Stomach (tissue), 9 donors: ENCODE data around the gene CAMSAP2. TPM values are rescaled to one million over a fixed set of nuclear protein-coding genes. Genes with fewer than 3 reads are reported as not detected.
A peak's percentile ranks its signal among the peaks of the same experiment; 100 is the strongest.
"Not testable (repeated sequence)": the region's sequence is repeated elsewhere in the genome, so short reads cannot be mapped to it uniquely, and the experiment has no call there.

Source experiments
- DNase-seq, 2 donors: peaks; one replicate each; pipeline versions ENCODE4 v3.0.0 to v3.0.0-alpha.2; 2013 to 2019
- H3K27ac ChIP-seq, 5 donors: fragments of 200-600 bp in 4 of 5; sonication (generic) in 4 of 5; one replicate each; pipeline ENCODE4 v1.5.1; 2013 to 2019; ENCODE audit warnings: mild to moderate bottlenecking in 1 of 5, moderate library complexity in 1 of 5
- H3K27me3 ChIP-seq, 3 donors: fragments of 200-600 bp; sonication (generic); one replicate each; pipeline ENCODE4 v1.5.1; 2017 to 2019; ENCODE audit warnings: mixed run types in 1 of 3
- H3K36me3 ChIP-seq, 4 donors: fragments of 200-600 bp; sonication (generic); 1 replicate in 3 of 4; 2 replicates in 1 of 4; pipeline ENCODE4 v1.5.1; 2016 to 2019
- H3K4me1 ChIP-seq, 4 donors: fragments of 200-600 bp; sonication (generic); one replicate each; pipeline ENCODE4 v1.5.1; 2016 to 2019
- H3K4me3 ChIP-seq, 4 donors: fragments of 200-600 bp; sonication (generic) in 3 of 4; one replicate each; pipeline ENCODE4 v1.5.1; 2016 to 2019; ENCODE audit warnings: mild to moderate bottlenecking in 1 of 4
- H3K9me3 ChIP-seq, 4 donors: fragments of 200-600 bp; sonication (generic); one replicate each; pipeline ENCODE4 v1.5.1; 2016 to 2019
- EP300 ChIP-seq: sonication (generic); formaldehyde crosslinking; IDR thresholded peaks from one replicate; pipeline ENCODE4 v1.6.1; 2017; ENCODE audit warnings: antibody characterized with exemption
- POLR2A ChIP-seq, 4 donors: fragments of 450-650 bp; IDR thresholded peaks; one replicate each; pipeline ENCODE4 v1.6.1; 2016; ENCODE audit warnings: antibody characterized with exemption in 4 of 4, control low read depth in 2 of 4, mild to moderate bottlenecking in 1 of 4, moderate library complexity in 1 of 4
- POLR2AphosphoS5 ChIP-seq, 3 donors: sonication (generic); formaldehyde crosslinking; IDR thresholded peaks; one replicate each; pipeline ENCODE4 v1.6.1; 2016; ENCODE audit warnings: antibody characterized with exemption in 3 of 3
- WGBS, 5 donors: extraction: QIAGEN DNeasy Blood & Tissue Kit in 3 of 5; methylation state at CpG; one replicate each; pipeline versions ENCODE4 v1.1.5 to v1.1.7; 2013 to 2018; 5-methylcytosine and 5-hydroxymethylcytosine counted together
- intact Hi-C: fragments of 100-400 bp; cut with DNase I; formaldehyde crosslinking; loops from one replicate; pipeline ENCODE4 v1.15.1; 2023; ENCODE audit warnings: low total_unique reads
- polyA plus RNA-seq, 3 donors: library from polyadenylated mRNA; stranded (reverse); fragments of 200-250 nt; gene quantifications; one replicate each; pipeline ENCODE4 v1.2.3, GENCODE V29; 2013
- total RNA-seq, 5 donors: library from RNA; depleted of rRNA; stranded (reverse); fragments of >200 nt; gene quantifications; one replicate each; pipeline versions ENCODE4 v1.1.0 to v1.2.3, GENCODE V29; 2014 to 2016
- TF ChIP-seq, protein P1 (sequence below), 7 experiments: fragments of 450-650 bp in 4 of 7; fragments of 200-600 bp in 3 of 7; sonication (generic) in 3 of 7; IDR thresholded peaks; one replicate each; pipeline ENCODE4 v1.5.1; 2016 to 2019; ENCODE audit warnings: antibody characterized with exemption in 7 of 7, control low read depth in 2 of 7, mild to moderate bottlenecking in 1 of 7
- donor health status: healthy with polysubstance abuse.
- donor health status: Bipolar disorder and iron deficiency.
- donor health status: healthy.

CAMSAP2 gene
- total and polyA plus RNA-seq, 8 donors = 4.5 to 35.4 (median 7.5) TPM

- no peak for DNase-seq
Measured at GRCh38 chr1:200805719-200806118, 67.0 kb downstream of the CAMSAP2 start.

DNA sequence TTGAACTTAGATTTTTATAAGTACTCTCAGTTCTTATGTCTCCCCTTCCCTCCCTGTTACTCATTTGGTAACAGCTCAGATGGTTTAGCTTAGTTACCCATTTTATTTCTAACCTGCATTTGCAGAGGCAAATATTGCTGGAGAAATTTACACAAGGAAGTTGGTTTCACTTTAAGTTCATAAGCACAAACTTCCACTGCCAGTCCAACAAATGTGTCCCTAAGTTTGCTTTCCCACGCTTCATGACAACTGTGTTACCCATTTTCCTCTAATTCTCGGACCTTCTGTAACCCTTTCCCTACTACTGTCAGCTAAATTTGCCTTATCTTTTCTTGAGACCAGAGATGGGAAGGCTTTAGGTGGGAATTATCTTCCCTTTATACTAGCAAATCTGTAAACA lies 70.2 kb downstream of the CAMSAP2 start:
- intact Hi-C loops = loop anchor here (10.0 kb wide), 1 partner anchor 184 kb away; the partner anchor contains the start of gene KIF14
- peaks cover 0 to 27% (median 18%) of the 10 kb centered on the region in 4 donors for H3K36me3 ChIP-seq
- 33 to 66% (median 54%) methylated on average over 2 of the region's 2 CpGs for WGBS, 5 donors
- H3K4me3 ChIP-seq = no peak overlapping the region
- peaks cover 0 to 20% (median 3%) of the 10 kb centered on the region in 4 donors for H3K4me1 ChIP-seq
- peak in 1 of 2 donors; percentile 19 for DNase-seq
- TF ChIP-seq POLR2A (IDR thresholded peaks at IDR 0.05) = no peak
- no peak for TF ChIP-seq POLR2AphosphoS5 (IDR thresholded peaks at IDR 0.05)
- TF ChIP-seq, protein P1, sequence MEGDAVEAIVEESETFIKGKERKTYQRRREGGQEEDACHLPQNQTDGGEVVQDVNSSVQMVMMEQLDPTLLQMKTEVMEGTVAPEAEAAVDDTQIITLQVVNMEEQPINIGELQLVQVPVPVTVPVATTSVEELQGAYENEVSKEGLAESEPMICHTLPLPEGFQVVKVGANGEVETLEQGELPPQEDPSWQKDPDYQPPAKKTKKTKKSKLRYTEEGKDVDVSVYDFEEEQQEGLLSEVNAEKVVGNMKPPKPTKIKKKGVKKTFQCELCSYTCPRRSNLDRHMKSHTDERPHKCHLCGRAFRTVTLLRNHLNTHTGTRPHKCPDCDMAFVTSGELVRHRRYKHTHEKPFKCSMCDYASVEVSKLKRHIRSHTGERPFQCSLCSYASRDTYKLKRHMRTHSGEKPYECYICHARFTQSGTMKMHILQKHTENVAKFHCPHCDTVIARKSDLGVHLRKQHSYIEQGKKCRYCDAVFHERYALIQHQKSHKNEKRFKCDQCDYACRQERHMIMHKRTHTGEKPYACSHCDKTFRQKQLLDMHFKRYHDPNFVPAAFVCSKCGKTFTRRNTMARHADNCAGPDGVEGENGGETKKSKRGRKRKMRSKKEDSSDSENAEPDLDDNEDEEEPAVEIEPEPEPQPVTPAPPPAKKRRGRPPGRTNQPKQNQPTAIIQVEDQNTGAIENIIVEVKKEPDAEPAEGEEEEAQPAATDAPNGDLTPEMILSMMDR (IDR thresholded peaks at IDR 0.05) = no peak
- TF ChIP-seq EP300 = no peak
- H3K27me3 ChIP-seq = no peaks in the 10 kb centered on the region
- no peaks in the 10 kb centered on the region for H3K9me3 ChIP-seq
- H3K27ac ChIP-seq = no peak overlapping the region

More at GRCh38 chr1:200805719-200806118, 67.0 kb downstream of the CAMSAP2 start:
- Histone ChIP-seq H3K36me3 (peaks cover 0 to 27% (median 18%) of the 10 kb centered on the region in 4 donors), H3K27me3 (no peaks in the 10 kb centered on the region), H3K4me3 (no peak overlapping the region), H3K4me1 (peaks cover 0 to 21% (median 6%) of the 10 kb centered on the region in 4 donors), H3K27ac (no peak overlapping the region), H3K9me3 (no peaks in the 10 kb centered on the region)
- intact Hi-C loops = loop anchor here (10.0 kb wide), 1 partner anchor 181 kb away; the partner anchor contains the start of gene KIF14
- TF ChIP-seq EP300 (no peak), POLR2A (IDR thresholded peaks at IDR 0.05) (no peak), POLR2AphosphoS5 (IDR thresholded peaks at IDR 0.05) (no peak)
- TF ChIP-seq, protein P1 (IDR thresholded peaks at IDR 0.05) = no peak
- WGBS, 5 donors = 79 to 92% (median 83%) methylated on average over 3 of the region's 3 CpGs

- Histone ChIP-seq H3K4me3 (no peak overlapping the region), H3K4me1 (peaks cover 0 to 6% (median 2%) of the 10 kb centered on the region in 4 donors), H3K27ac (no peak overlapping the region), H3K9me3 (no peaks in the 10 kb centered on the region), H3K36me3 (peaks cover 7 to 36% (median 29%) of the 10 kb centered on the region in 4 donors), H3K27me3 (no peaks in the 10 kb centered on the region)
- DNase-seq = no peak
- WGBS, 5 donors = 45 to 72% (median 69%) methylated on average over 4 of the region's 4 CpGs
- intact Hi-C loops = no loop called here
- TF ChIP-seq EP300 (no peak), POLR2AphosphoS5 (IDR thresholded peaks at IDR 0.05) (no peak), POLR2A (IDR thresholded peaks at IDR 0.05) (no peak)
- TF ChIP-seq, protein P1 (IDR thresholded peaks at IDR 0.05) = no peak
Measured at GRCh38 chr1:200811704-200812103, 73.0 kb downstream of the CAMSAP2 start.

DNA sequence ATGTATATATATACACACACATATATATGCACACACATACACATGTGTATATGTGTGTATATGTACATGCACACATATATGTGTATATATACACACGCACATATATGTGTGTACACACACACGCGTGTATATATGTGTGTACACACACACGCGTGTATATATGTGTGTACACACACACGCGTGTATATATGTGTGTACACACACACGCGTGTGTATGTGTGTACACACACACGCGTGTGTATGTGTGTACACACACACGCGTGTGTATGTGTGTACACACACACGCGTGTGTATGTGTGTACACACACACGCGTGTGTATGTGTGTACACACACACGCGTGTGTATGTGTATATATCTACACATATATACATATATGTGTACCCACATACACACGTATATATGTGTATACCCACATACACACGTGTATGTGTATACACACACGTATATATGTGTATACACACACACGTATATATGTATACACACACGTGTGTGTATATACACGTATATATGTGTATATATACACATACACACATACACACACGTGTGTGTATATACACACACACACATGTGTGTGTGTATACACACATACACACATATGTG lies 78.0 kb downstream of the CAMSAP2 start:
- H3K4me1 ChIP-seq, intact Hi-C loops: not testable (repeated sequence)
- 89 to 94% (median 92%) methylated on average over 21 to 26 of the region's 26 CpGs for WGBS, 5 donors

DNA sequence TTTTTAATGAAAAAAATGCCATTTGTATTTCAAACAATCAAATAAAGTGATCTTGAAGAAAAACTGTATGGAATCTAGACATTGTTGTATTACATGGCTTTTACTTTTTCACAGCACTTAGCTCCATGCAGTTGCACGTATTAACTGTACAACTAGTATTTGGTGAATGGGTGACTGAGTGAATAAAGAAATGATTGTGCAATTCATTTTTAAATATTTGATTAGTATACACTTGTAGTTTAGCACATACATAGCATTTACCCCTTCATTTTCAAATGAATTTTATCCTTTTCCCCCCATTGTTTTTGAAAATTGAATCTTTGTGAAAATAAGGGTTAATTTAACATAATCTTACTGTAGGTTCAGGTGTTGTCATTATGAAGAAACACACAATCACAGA lies 79.6 kb downstream of the CAMSAP2 start:
- no peaks in the 10 kb centered on the region for H3K9me3 ChIP-seq
- intact Hi-C loops = no loop called here
- TF ChIP-seq POLR2AphosphoS5 (IDR thresholded peaks at IDR 0.05) = no peak
- TF ChIP-seq, protein P1 (IDR thresholded peaks at IDR 0.05) = no peak
- no peak for TF ChIP-seq EP300
- TF ChIP-seq POLR2A (IDR thresholded peaks at IDR 0.05) = no peak
- WGBS, 5 donors = 62 to 79% (median 71%) methylated on average over 1 of the region's 1 CpG
- no peak overlapping the region for H3K27ac ChIP-seq
- H3K4me1 ChIP-seq = no peaks in the 10 kb centered on the region
- no peak overlapping the region for H3K4me3 ChIP-seq
- peaks cover 7 to 12% (median 11%) of the 10 kb centered on the region in 4 donors for H3K36me3 ChIP-seq
- H3K27me3 ChIP-seq = no peaks in the 10 kb centered on the region
- DNase-seq = no peak

More for the DNA sequence above, 78.0 kb downstream of the CAMSAP2 start:
- H3K36me3 ChIP-seq = peaks cover 7 to 12% (median 11%) of the 10 kb centered on the region in 4 donors
- not testable (repeated sequence) for H3K4me3 ChIP-seq, DNase-seq, H3K9me3 ChIP-seq, H3K27me3 ChIP-seq, H3K27ac ChIP-seq
